Skeletal muscle cell (primary cell): Measurements from ENCODE around the gene DIAPH2.

ENCODE experiments used
- DNase-seq: peaks from one replicate; pipeline ENCODE4 v3.0.0-alpha.2; 2010; ENCODE audit warnings: low read depth
- H3K4me3 ChIP-seq: 2 replicates; pipeline ENCODE4 v1.5.1; 2011; ENCODE audit warnings: low read depth, mild to moderate bottlenecking, control low read depth, low read length, moderate library complexity

The DIAPH2 gene

DNA sequence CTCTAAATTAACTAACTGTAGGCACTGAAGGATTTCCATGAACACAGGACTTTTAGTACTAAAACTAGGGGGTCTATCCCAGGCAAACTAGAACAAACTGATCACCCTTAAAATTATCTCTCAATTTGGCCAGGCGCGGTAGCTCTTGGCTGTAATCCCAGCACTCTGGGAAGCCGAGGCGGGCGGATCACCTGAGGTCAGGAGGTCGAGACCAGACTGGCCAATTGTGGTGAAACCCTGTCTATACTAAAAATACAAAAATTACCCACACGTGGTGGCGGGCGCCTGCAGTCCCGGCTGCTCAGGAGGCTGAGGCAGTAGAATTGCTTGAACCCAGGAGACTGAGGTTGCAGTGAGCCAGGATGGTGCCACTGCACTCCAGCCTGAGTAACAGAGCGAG lies 635.7 kb downstream of the DIAPH2 start:
- no peak overlapping the region for H3K4me3 ChIP-seq
- DNase-seq, result no peak

DNA sequence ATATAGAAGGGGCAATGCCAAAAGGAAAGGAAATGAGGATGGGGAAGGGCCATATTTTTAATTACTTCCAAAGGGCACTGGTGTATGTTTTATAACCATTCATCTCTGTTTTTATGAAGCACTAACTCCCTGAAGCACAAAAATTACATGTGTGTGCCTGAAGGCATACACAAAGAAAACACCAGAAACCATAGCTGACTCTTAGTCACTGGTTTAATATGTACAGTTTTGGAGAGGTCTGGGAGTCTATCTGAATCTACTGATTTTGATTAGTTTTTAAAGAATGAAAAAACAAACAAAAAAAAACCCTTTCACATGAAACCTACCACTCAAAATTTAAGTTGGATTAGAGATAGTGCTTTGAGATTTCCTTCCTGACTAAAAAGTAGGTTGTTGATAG lies 637.8 kb downstream of the DIAPH2 start:
- no peak overlapping the region for H3K4me3 ChIP-seq
- DNase-seq, result no peak

GRCh38 chrX:97326456-97326855 lies 641.8 kb downstream of the DIAPH2 start:
- no peak overlapping the region for H3K4me3 ChIP-seq
- DNase-seq, result no peak

- DNase-seq, result no peak
- H3K4me3 ChIP-seq, result no peak overlapping the region
These were observed 644.3 kb downstream of the DIAPH2 start for GRCh38 chrX:97328853-97329390.

DNA sequence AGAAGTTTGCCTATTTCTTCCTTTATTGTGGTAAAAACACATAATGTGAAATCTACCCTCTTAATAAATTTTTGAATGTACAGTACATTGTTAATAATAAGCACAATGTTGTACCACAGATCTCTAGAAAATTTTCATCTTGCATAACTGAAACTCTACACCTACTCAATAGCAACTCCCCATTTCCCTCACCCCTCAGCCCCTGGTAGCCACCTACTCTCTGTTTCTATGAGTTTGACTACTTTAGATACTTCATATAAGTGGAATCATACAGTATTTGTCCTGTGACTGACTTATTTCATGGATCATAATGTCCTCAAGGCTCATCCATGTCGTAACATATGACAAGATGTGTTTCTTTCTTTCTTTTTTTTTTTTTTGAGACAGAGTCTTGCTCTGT lies 645.5 kb downstream of the DIAPH2 start:
- no peak overlapping the region for H3K4me3 ChIP-seq
- no peak for DNase-seq

DNA sequence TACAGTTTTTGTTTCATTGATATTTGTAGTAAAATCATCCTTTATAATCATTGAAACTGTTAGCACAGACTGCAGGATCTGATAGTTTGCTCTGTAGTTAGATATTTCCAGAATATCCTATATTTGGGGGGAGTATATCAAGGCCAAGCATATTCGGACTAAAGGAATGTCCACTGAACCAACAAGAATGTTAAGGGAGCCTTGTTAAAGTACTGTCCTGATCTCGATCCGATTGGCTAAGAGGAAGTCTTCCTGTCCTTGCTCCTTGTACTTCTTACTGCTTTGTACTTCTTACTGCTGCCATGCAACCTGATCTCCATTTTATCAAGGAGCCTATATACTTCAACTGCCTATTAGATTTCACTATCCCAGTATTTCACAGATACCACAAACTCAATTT lies 648.3 kb downstream of the DIAPH2 start:
- DNase-seq, result no peak
- H3K4me3 ChIP-seq, result no peak overlapping the region

DNA sequence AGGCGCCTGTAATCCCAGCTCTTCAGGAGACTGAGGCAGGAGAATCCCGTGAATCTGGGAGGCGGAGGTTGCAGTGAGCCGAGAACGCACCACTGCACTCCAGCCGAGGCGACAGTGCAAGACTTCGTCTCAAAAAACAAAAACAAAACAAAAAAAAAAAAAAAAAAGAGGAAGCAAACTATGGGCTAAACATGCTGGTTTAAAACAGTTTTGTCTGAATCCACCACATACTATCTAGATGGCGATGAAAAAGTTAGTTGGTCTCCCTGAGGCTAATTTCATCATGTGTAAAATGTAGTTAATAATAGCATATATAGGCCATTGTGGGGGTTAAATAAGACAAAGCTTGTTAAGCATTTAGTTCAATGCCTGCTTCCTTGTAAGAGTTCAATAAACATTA lies 650.2 kb downstream of the DIAPH2 start:
- no peak for DNase-seq
- H3K4me3 ChIP-seq, result no peak overlapping the region

DNA sequence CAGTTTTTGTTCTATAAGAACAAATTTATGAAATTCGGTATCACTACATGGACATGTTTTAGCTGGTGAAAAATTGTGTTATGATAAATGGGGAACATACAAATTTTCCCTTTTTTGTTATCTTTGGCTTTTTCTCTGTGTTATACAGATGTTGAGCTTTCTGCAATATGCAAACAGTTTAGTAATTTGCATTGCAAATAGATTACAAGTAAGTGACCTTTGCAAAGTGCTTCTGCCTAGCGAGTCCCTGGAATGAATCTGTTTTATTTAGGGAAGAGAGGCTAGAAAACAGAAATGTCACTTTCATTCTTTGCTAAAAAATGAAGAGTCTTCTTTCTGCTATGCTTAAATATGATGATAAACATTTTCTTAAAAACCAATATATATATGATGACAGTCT lies 660.1 kb downstream of the DIAPH2 start:
- H3K4me3 ChIP-seq, result no peak overlapping the region
- no peak for DNase-seq

DNA sequence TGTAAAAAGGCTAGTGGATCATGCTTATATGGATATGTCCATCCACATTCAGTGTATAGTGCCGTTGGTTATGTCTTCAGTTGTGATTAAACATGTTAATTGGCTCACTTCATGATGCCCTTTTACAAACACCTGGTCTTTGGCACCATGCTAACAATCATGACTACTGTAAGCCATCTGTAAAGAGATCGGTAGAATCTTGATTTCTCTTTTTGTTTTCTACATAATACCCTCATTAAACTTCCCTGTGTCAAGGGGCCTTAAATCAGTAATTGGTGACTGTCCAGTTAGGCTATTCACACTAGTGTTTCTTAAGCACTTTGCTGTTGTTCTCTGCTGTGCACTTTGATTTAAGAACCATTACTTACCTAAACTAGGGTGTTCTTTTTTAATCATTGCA lies 674.3 kb downstream of the DIAPH2 start:
- no peak for DNase-seq
- H3K4me3 ChIP-seq, result no peak overlapping the region

GRCh38 chrX:97363843-97364242 lies 679.2 kb downstream of the DIAPH2 start:
- DNase-seq, result no peak
- no peak overlapping the region for H3K4me3 ChIP-seq

GRCh38 chrX:97366237-97366636 lies 681.6 kb downstream of the DIAPH2 start:
- DNase-seq, result no peak
- H3K4me3 ChIP-seq, result no peak overlapping the region

DNA sequence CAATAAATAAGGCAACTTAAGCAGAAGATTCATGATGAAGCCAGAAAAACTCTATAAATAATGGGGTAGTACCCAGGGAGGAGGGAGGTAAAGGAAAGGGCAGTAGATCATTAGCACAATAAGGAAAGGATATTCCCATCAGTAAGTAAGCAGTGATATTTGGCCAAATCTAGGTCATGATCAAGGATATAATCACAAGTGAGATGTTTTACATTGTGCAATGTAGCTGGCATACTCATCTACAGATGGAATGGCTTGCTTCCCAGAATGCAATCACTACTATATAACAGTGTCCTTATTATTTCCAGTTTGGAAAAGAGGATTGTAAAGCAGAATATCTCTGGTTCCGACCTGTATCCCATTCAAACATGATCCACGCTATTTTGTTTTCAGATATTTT lies 682.5 kb downstream of the DIAPH2 start:
- DNase-seq, result peak; percentile 36
- no peak overlapping the region for H3K4me3 ChIP-seq

- no peak for DNase-seq
- no peak overlapping the region for H3K4me3 ChIP-seq
These were observed 685.3 kb downstream of the DIAPH2 start for GRCh38 chrX:97369947-97370346.

GRCh38 chrX:97372001-97372766 lies 687.5 kb downstream of the DIAPH2 start:
- DNase-seq, result no peak
- H3K4me3 ChIP-seq, result no peak overlapping the region

DNA sequence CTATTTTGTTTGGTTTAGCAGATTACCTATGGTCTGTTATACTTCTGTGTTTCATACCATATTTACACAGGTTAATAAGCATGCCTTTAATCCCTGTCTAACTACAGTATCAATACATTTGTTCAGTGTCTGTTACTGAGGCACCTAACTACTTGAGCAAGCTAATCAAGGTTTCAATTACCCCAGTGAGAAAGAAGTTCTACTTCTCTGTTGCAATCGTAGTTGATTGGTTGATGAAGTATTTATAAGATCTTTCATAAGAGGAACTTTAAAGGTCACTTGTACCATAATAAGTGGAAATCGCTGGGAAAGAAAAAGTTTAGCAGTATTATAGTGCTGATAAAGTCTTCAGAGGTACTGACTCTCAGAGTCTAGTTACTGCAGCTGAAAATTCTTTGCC lies 689.6 kb downstream of the DIAPH2 start:
- H3K4me3 ChIP-seq, result no peak overlapping the region
- DNase-seq, result no peak

DNA sequence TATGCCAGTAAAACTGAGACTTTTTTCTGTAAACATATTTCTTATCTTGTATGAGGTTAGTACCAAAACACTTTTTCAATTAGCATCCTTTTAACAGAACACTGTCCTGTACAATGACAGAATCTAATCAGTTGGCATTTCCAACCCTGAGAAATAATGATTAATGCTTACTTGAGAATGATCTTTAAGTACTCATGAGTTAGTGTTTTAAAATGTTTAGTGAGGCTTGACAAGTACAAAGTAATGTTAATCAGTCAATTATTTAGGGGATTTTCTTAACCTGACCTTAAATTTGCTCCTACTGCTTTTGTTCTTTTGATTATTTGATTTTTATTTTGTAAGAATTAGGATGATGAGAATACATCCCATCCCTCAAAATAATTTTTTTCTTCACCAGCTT lies 695.6 kb downstream of the DIAPH2 start:
- DNase-seq, result no peak
- H3K4me3 ChIP-seq, result no peak overlapping the region

DNA sequence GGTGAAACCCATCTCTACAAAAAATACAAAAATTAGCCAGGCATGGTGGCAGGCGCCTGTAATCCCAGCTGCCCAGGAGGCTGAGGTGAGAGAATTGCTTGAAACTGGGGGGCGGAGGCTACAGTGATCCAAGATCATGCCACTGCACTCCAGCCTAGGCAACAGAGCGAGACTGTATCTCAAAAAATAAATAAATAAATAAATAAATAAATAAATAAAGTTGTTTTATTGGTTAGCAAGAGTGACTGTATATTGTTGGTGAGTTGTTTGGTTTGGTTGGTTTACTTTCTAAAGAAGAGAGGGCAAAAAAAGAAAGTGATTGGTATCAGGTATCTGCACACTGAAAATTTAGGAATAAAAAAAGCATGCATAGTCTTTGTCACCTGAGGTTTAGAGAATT lies 700.0 kb downstream of the DIAPH2 start:
- no peak for DNase-seq
- H3K4me3 ChIP-seq, result no peak overlapping the region

- DNase-seq, result no peak
- no peak overlapping the region for H3K4me3 ChIP-seq
These were observed 702.4 kb downstream of the DIAPH2 start for GRCh38 chrX:97387004-97387403.

DNA sequence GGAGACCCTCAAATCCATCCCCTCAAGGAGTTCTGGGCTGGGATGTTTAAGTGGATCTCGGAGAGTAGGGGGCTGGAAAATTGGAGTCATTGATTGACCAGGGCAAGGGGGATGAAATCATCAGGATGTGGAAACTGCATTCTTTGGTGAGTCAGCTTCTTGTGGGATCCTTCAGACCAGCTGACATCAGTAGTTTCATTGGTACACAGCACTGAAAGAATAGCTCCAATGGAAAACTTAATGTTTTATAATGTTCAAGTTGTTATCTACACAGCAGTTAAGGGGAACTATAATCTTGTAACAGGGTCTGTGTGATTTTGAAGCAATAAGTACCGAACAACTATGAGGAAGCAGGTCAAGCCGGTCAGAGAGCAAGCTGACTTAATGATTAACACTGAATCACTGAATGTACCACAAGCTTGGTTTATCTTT lies 705.1 kb downstream of the DIAPH2 start:
- DNase-seq, result peak; percentile 65
- H3K4me3 ChIP-seq, result no peak overlapping the region

- H3K4me3 ChIP-seq, result no peak overlapping the region
- no peak for DNase-seq
These were observed 712.7 kb downstream of the DIAPH2 start for GRCh38 chrX:97397371-97397770.

DNA sequence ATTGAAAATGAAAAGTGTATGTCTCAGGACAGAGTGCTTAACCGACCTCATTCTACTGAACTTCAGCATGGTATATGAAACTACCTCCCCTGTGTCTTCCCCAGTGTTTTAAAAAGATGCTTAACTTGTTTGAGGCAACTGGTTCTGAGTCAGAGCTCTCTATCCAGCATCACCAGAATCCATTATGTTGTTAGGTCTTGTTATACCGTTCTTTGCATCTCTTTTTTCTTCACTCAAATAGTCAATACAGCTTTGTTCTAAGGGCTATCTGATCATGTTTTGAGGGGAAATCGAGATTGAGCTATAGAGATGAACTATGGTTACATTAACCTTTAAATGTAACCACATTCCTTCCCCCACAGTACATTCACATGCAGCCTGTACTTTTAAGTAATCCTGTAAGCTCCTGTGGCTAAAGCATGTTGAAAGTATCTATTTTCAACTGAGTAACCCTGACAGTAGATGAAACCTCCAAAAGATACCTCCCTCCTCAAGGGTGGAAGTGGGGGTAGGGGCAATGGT lies 713.4 kb downstream of the DIAPH2 start:
- H3K4me3 ChIP-seq, result no peak overlapping the region
- no peak for DNase-seq
